Fibroblast of pulmonary artery (primary cell): ENCODE measurements around the gene ANGPTL4.
"Not testable (repeated sequence)": the region's sequence is repeated elsewhere in the genome, so short reads cannot be mapped to it uniquely, and the experiment has no call there.

Source experiments
- DNase-seq: peaks from one replicate; pipeline ENCODE4 v3.0.0-alpha.2; 2010; ENCODE audit warnings: low read depth
- H3K4me3 ChIP-seq: replicated peaks from 2 replicates; pipeline ENCODE4 v1.5.1; 2011; ENCODE audit warnings: low read depth, mild to moderate bottlenecking, control low read depth, low read length, moderate library complexity
- TF ChIP-seq, protein P1 (sequence below): IDR thresholded peaks from 2 replicates; pipeline ENCODE4 v1.5.1; 2011; ENCODE audit warnings: mild to moderate bottlenecking, control low read depth, low read length, inconsistent platforms; ENCODE audit errors: missing control alignments

ANGPTL4 gene

GRCh38 chr19:8336660-8337059, 27.3 kb upstream of the ANGPTL4 start:
- no peak overlapping the region for H3K4me3 ChIP-seq
- TF ChIP-seq, protein P1, sequence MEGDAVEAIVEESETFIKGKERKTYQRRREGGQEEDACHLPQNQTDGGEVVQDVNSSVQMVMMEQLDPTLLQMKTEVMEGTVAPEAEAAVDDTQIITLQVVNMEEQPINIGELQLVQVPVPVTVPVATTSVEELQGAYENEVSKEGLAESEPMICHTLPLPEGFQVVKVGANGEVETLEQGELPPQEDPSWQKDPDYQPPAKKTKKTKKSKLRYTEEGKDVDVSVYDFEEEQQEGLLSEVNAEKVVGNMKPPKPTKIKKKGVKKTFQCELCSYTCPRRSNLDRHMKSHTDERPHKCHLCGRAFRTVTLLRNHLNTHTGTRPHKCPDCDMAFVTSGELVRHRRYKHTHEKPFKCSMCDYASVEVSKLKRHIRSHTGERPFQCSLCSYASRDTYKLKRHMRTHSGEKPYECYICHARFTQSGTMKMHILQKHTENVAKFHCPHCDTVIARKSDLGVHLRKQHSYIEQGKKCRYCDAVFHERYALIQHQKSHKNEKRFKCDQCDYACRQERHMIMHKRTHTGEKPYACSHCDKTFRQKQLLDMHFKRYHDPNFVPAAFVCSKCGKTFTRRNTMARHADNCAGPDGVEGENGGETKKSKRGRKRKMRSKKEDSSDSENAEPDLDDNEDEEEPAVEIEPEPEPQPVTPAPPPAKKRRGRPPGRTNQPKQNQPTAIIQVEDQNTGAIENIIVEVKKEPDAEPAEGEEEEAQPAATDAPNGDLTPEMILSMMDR = no peak
- no peak for DNase-seq

- TF ChIP-seq, protein P1 = no peak
- H3K4me3 ChIP-seq = no peak overlapping the region
- no peak for DNase-seq
These were observed 26.2 kb upstream of the ANGPTL4 start for GRCh38 chr19:8337728-8338127.

GRCh38 chr19:8338835-8339234, 25.1 kb upstream of the ANGPTL4 start:
- TF ChIP-seq, protein P1 = no peak
- H3K4me3 ChIP-seq = no peak overlapping the region
- DNase-seq = no peak

- H3K4me3 ChIP-seq = no peak overlapping the region
- TF ChIP-seq, protein P1 = peak; percentile 26
- DNase-seq = peak; percentile 55
These were observed 23.4 kb upstream of the ANGPTL4 start for GRCh38 chr19:8340341-8341096.

DNA sequence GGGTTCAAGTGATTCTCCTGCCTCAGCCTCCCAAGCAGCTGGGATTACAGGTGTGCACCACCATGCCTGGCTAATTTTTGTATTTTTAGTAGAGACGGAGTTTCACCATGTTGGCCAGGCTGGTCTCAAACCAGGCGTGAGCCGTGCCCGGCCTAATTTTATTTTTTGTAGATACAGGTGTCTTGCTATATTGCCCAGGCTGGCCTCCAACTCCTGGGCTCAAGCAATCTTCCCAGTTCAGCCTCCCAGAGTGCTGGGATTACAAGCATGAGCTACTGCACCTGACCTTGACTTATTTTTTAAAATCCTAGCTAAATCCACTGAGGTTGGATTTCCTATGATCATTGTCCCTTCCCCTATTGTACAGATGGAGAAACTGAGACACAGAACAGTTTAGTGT, 22.5 kb upstream of the ANGPTL4 start:
- H3K4me3 ChIP-seq, DNase-seq: not testable (repeated sequence)

DNA sequence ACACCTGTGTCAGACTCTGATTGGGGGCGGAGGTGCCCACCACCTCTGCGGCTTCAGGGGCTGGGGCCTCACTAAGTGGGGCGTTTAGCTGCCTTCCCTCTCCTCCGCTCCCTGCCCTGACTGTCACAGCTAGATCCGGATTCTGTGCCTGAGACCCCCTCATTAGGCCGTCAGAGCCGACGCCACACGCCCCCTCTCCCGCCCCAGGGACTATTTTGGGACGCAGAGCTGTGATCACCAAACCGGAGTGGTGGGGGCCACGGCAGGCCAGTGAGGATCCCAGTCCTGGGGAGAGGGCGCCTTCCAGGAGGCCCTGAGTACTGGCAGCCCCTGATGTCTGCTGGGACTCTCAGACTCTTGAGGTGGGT, 21.7 kb upstream of the ANGPTL4 start:
- H3K4me3 ChIP-seq = peak overlapping the region; percentile 61
- DNase-seq = no peak
- TF ChIP-seq, protein P1 = no peak

- peak; percentile 97 for DNase-seq
- peak within 1 kb of the TSS; percentile 61 for H3K4me3 ChIP-seq
- TF ChIP-seq, protein P1 = no peak
These were observed 21.1 kb upstream of the ANGPTL4 start, which contains the start of gene KANK3 for GRCh38 chr19:8342684-8343482. TSS of gene KANK3 (minus strand) at chr19:8343262. CDS start at chr19:8337828, 5,434 bp downstream.
